ENCODE measurements around the gene SLC66A3. TPM values are rescaled to one million over a fixed set of nuclear protein-coding genes. Genes with fewer than 3 reads are reported as not detected.

SLC66A3 gene
- total RNA-seq, 1 experiment from 2014 or later = 12.5 TPM

- TF ChIP-seq ZBTB43 (CRISPR knock-in tag; IDR thresholded peaks at IDR 0.05) (no peak), FOXJ3 (CRISPR knock-in tag; IDR thresholded peaks at IDR 0.05; ENCODE audit: borderline replicate concordance) (no peak), MYBL2 (CRISPR knock-in tag; IDR thresholded peaks at IDR 0.05) (no peak), PRRX2 (CRISPR knock-in tag; IDR thresholded peaks at IDR 0.05) (no peak), RELA (CRISPR knock-in tag; IDR thresholded peaks at IDR 0.05; ENCODE audit: borderline replicate concordance) (no peak), ZNF396 (CRISPR knock-in tag; IDR thresholded peaks at IDR 0.05; ENCODE audit: borderline replicate concordance) (no peak), ZNF138 (CRISPR knock-in tag; conservative IDR thresholded peaks at IDR 0.05) (0 out of 2 replicates have a peak, but pooled peaks have one; percentile 61), ZMAT4 (CRISPR knock-in tag; IDR thresholded peaks at IDR 0.05) (no peak), CBFB (CRISPR knock-in tag; IDR thresholded peaks at IDR 0.05; ENCODE audit: low read depth) (no peak; the same call in 1 of the 2 replicates), ZNF532 (CRISPR knock-in tag; IDR thresholded peaks at IDR 0.05; ENCODE audit: borderline replicate concordance) (no peak), NFE2L1 (CRISPR knock-in tag; IDR thresholded peaks at IDR 0.05) (no peak), NR1H2 (CRISPR knock-in tag; IDR thresholded peaks at IDR 0.05) (no peak), AR (CRISPR knock-in tag; IDR thresholded peaks at IDR 0.05) (no peak), KAT7 (CRISPR knock-in tag; IDR thresholded peaks at IDR 0.05; ENCODE audit: borderline replicate concordance) (no peak), CREB1 (CRISPR knock-in tag; IDR thresholded peaks at IDR 0.05) (0 out of 2 replicates have a peak, but pooled peaks have one; percentile 22), TCF7 (CRISPR knock-in tag; IDR thresholded peaks at IDR 0.05; ENCODE audit: low read depth) (no peak), ZNF121 (CRISPR knock-in tag; IDR thresholded peaks at IDR 0.05) (0 out of 2 replicates have a peak, but pooled peaks have one; percentile 5), MAX (CRISPR knock-in tag; IDR thresholded peaks at IDR 0.05) (peak; percentile 84), JAZF1 (CRISPR knock-in tag; IDR thresholded peaks at IDR 0.05) (no peak), TP53 (CRISPR knock-in tag; IDR thresholded peaks at IDR 0.05) (no peak), PRDM15 (CRISPR knock-in tag; IDR thresholded peaks at IDR 0.05) (no peak), E2F5 (CRISPR knock-in tag; IDR thresholded peaks at IDR 0.05) (peak; percentile 72; the same call in 1 of the 2 replicates), CREM (CRISPR knock-in tag; IDR thresholded peaks at IDR 0.05) (no peak), NR3C1 (CRISPR knock-in tag; conservative IDR thresholded peaks at IDR 0.05; ENCODE audit: low read depth) (no peak), MXD4 (CRISPR knock-in tag; IDR thresholded peaks at IDR 0.05; ENCODE audit: borderline replicate concordance) (no peak), JUN (CRISPR knock-in tag; IDR thresholded peaks at IDR 0.05) (no peak)
Measured at GRCh38 chr2:11129598-11130449, 25.4 kb upstream of the SLC66A3 start (continued).
